CD4-positive, alpha-beta memory T cell (primary cell): Measurements from ENCODE around the gene SHH. TPM values are rescaled to one million over a fixed set of nuclear protein-coding genes. Genes with fewer than 3 reads are reported as not detected.

Experiments
- CTCF ChIA-PET: fragments of 350-600 bp; sonication (Branson Sonifier 250); formaldehyde crosslinking; loops from one replicate; lab custom pipeline; 2021; ENCODE audit warnings: inconsistent platforms; ENCODE audit not compliant: partially characterized antibody; lab: Charles Lee
- POLR2A ChIA-PET: fragments of 350-600 bp; sonication (Branson Sonifier 250); formaldehyde crosslinking; loops from one replicate; lab custom pipeline; 2021; ENCODE audit not compliant: partially characterized antibody; lab: Charles Lee
- DNase-seq, 5 donors: peaks; one replicate each; pipeline versions ENCODE4 v3.0.0 to v3.0.0-alpha.2; 2020 to 2022; ENCODE audit warnings: mixed read lengths in 1 of 5
- H3K27ac ChIP-seq: one replicate; pipeline ENCODE4 v1.7.0; 2013; ENCODE audit warnings: low read depth, low read length
- H3K27me3 ChIP-seq: 2 replicates; pipeline ENCODE4 v1.7.0; 2013; ENCODE audit warnings: mild to moderate bottlenecking, low read length, moderate library complexity; ENCODE audit not compliant: insufficient read depth
- H3K36me3 ChIP-seq: 2 replicates; pipeline ENCODE4 v1.7.0; 2013; ENCODE audit warnings: mild to moderate bottlenecking, low read length, moderate library complexity; ENCODE audit not compliant: insufficient read depth
- H3K4me1 ChIP-seq: 2 replicates; pipeline ENCODE4 v1.7.0; 2013; ENCODE audit warnings: mild to moderate bottlenecking, low read length, moderate library complexity; ENCODE audit not compliant: insufficient read depth
- H3K4me3 ChIP-seq, 2 donors: one replicate each; pipeline ENCODE4 v1.7.0; 2013; ENCODE audit warnings: low read length in 2 of 2, mild to moderate bottlenecking in 1 of 2
- H3K9me3 ChIP-seq, 2 donors: one replicate each; pipeline ENCODE4 v1.7.0; 2013; ENCODE audit warnings: low read length in 2 of 2, control low read depth in 1 of 2; ENCODE audit not compliant: control insufficient read depth in 1 of 2
- H3K27ac Mint-ChIP-seq, 7 donors: one replicate each; pipeline ENCODE4 v1.8.0; 2020 to 2021; ENCODE audit warnings: mixed read lengths in 7 of 7, mild to moderate bottlenecking in 6 of 7, inconsistent platforms in 3 of 7, moderate library complexity in 3 of 7
- H3K27me3 Mint-ChIP-seq, 2 donors: one replicate each; pipeline ENCODE4 v1.8.0; 2020 to 2021; ENCODE audit warnings: mixed read lengths in 2 of 2
- H3K36me3 Mint-ChIP-seq, 2 donors: one replicate each; pipeline ENCODE4 v1.8.0; 2020 to 2021; ENCODE audit warnings: mixed read lengths in 2 of 2, inconsistent platforms in 1 of 2, mild to moderate bottlenecking in 1 of 2
- H3K4me1 Mint-ChIP-seq, 4 donors: one replicate each; pipeline ENCODE4 v1.8.0; 2020 to 2021; ENCODE audit warnings: mixed read lengths in 4 of 4, mild to moderate bottlenecking in 1 of 4
- H3K4me3 Mint-ChIP-seq, 8 donors: one replicate each; pipeline ENCODE4 v1.8.0; 2020 to 2021; ENCODE audit warnings: mixed read lengths in 8 of 8, mild to moderate bottlenecking in 7 of 8, moderate library complexity in 6 of 8, inconsistent platforms in 3 of 8
- H3K9me3 Mint-ChIP-seq, 8 donors: one replicate each; pipeline ENCODE4 v1.8.0; 2020 to 2021; ENCODE audit warnings: mixed read lengths in 8 of 8, mild to moderate bottlenecking in 5 of 8, inconsistent platforms in 3 of 8, moderate library complexity in 1 of 8
- intact Hi-C: fragments of 100-400 bp; cut with micrococcal nuclease; formaldehyde crosslinking; loops from one replicate; pipeline ENCODE4 v1.15.1; 2023
- polyA plus RNA-seq, 2 donors: library from polyadenylated mRNA; unstranded; fragments of 300-500 nt; fragmentation: Illumina TruSeq; gene quantifications; one replicate each; pipeline ENCODE4 v1.2.3, GENCODE V29; 2021
- total RNA-seq, 2 experiments: library from RNA; stranded (reverse); gene quantifications; one replicate each; pipeline ENCODE4 v1.2.3, GENCODE V29; 2021

The SHH gene
- total and polyA plus RNA-seq, 4 experiments from 2014 or later: 0.03 TPM; not detected in 3

GRCh38 chr7:155754165-155754564 is 58.1 kb downstream of the SHH start:
- Histone ChIP-seq H3K4me1 (peaks cover 44% of the 10 kb centered on the region), H3K36me3 (peaks cover 8% of the 10 kb centered on the region), H3K4me3 (no peak overlapping the region), H3K27me3 (no peaks in the 10 kb centered on the region), H3K9me3 (no peaks in the 10 kb centered on the region), H3K27ac (no peak overlapping the region)
- DNase-seq: no peak
- Mint-ChIP-seq H3K36me3 (peaks cover 24 to 55% of the 10 kb centered on the region in 2 donors), H3K27ac (peak overlapping the region in 5 of 7 donors; percentile 52 to 75 (median 68)), H3K4me3 (no peak overlapping the region), H3K27me3 (no peaks in the 10 kb centered on the region), H3K4me1 (peaks cover 54 to 69% (median 60%) of the 10 kb centered on the region in 4 donors), H3K9me3 (no peaks in the 10 kb centered on the region)
- ChIA-PET CTCF (interaction anchor here (1.4 to 2.2 kb wide), 2 partner anchors 13 to 155 kb away, joined by 4 to 10 read pairs; no protein-coding TSS in a partner anchor), POLR2A (no interaction called here)
- intact Hi-C loops: no loop called here

- Mint-ChIP-seq H3K9me3 (no peaks in the 10 kb centered on the region), H3K27me3 (no peaks in the 10 kb centered on the region), H3K27ac (peak overlapping the region; percentile 32 to 85 (median 68)), H3K4me1 (peaks cover 56 to 75% (median 66%) of the 10 kb centered on the region in 4 donors), H3K36me3 (peaks cover 21 to 57% of the 10 kb centered on the region in 2 donors), H3K4me3 (peak overlapping the region in 4 of 8 donors; percentile 11 to 27 (median 16))
- Histone ChIP-seq H3K27me3 (no peaks in the 10 kb centered on the region), H3K36me3 (peaks cover 8% of the 10 kb centered on the region), H3K4me3 (no peak overlapping the region), H3K9me3 (no peaks in the 10 kb centered on the region), H3K27ac (no peak overlapping the region), H3K4me1 (peaks cover 50% of the 10 kb centered on the region)
- DNase-seq: no peak
- ChIA-PET POLR2A (no interaction called here), CTCF (interaction anchor here (1.4 to 2.2 kb wide), 2 partner anchors 14 to 154 kb away, joined by 4 to 10 read pairs; no protein-coding TSS in a partner anchor)
- intact Hi-C loops: no loop called here
These were observed 58.8 kb downstream of the SHH start for GRCh38 chr7:155753446-155753965.

GRCh38 chr7:155752756-155753445 is 59.4 kb downstream of the SHH start:
- intact Hi-C loops: no loop called here
- Histone ChIP-seq H3K4me3 (no peak overlapping the region), H3K4me1 (peaks cover 50% of the 10 kb centered on the region), H3K36me3 (peaks cover 8% of the 10 kb centered on the region), H3K9me3 (no peaks in the 10 kb centered on the region), H3K27ac (no peak overlapping the region), H3K27me3 (no peaks in the 10 kb centered on the region)
- H3K36me3 Mint-ChIP-seq: peaks cover 25 to 57% of the 10 kb centered on the region in 2 donors
- no peaks in the 10 kb centered on the region for H3K9me3 Mint-ChIP-seq
- no peak for DNase-seq
- ChIA-PET POLR2A (no interaction called here), CTCF (interaction anchor here (2.2 kb wide), 1 partner anchor 14 kb away, joined by 10 read pairs; no protein-coding TSS in a partner anchor)
- peak overlapping the region; percentile 1 to 85 (median 68) for H3K27ac Mint-ChIP-seq
- peaks cover 56 to 81% (median 70%) of the 10 kb centered on the region in 4 donors for H3K4me1 Mint-ChIP-seq
- peak overlapping the region in 3 of 8 donors; percentile 27 to 53 (median 28) for H3K4me3 Mint-ChIP-seq
- H3K27me3 Mint-ChIP-seq: no peaks in the 10 kb centered on the region

- Histone ChIP-seq H3K27me3 (no peaks in the 10 kb centered on the region), H3K27ac (no peak overlapping the region), H3K36me3 (peaks cover 9% of the 10 kb centered on the region), H3K4me1 (peaks cover 50% of the 10 kb centered on the region), H3K9me3 (no peaks in the 10 kb centered on the region), H3K4me3 (no peak overlapping the region)
- peaks cover 59 to 87% (median 76%) of the 10 kb centered on the region in 4 donors for H3K4me1 Mint-ChIP-seq
- no peaks in the 10 kb centered on the region for H3K27me3 Mint-ChIP-seq
- ChIA-PET POLR2A (interaction anchor here (1.2 kb wide), 1 partner anchor 13 kb away, joined by 3 read pairs; no protein-coding TSS in a partner anchor), CTCF (interaction anchor here (1.2 kb wide), 1 partner anchor 153 kb away, joined by 3 read pairs; no protein-coding TSS in a partner anchor)
- H3K9me3 Mint-ChIP-seq: no peaks in the 10 kb centered on the region
- DNase-seq: no peak
- peaks cover 18 to 61% of the 10 kb centered on the region in 2 donors for H3K36me3 Mint-ChIP-seq
- no peak overlapping the region for H3K4me3 Mint-ChIP-seq
- intact Hi-C loops: no loop called here
- H3K27ac Mint-ChIP-seq: peak overlapping the region in 4 of 7 donors; percentile 33 to 83 (median 62)
These were observed 60.9 kb downstream of the SHH start for GRCh38 chr7:155751409-155751808.

GRCh38 chr7:155750255-155751125 is 61.8 kb downstream of the SHH start:
- H3K4me1 Mint-ChIP-seq: peaks cover 61 to 95% (median 80%) of the 10 kb centered on the region in 4 donors
- CTCF ChIA-PET: interaction anchor here (0.7 to 1.2 kb wide), 2 partner anchors 18 to 152 kb away, joined by 3 read pairs; no protein-coding TSS in a partner anchor
- intact Hi-C loops: no loop called here
- Histone ChIP-seq H3K27me3 (no peaks in the 10 kb centered on the region), H3K4me1 (peaks cover 50% of the 10 kb centered on the region), H3K27ac (no peak overlapping the region), H3K36me3 (peaks cover 18% of the 10 kb centered on the region), H3K9me3 (no peaks in the 10 kb centered on the region), H3K4me3 (no peak overlapping the region)
- POLR2A ChIA-PET: interaction anchor here (1.2 kb wide), 1 partner anchor 14 kb away, joined by 3 read pairs; no protein-coding TSS in a partner anchor
- H3K27me3 Mint-ChIP-seq: no peaks in the 10 kb centered on the region
- DNase-seq: no peak
- peaks cover 15 to 67% of the 10 kb centered on the region in 2 donors for H3K36me3 Mint-ChIP-seq
- H3K27ac Mint-ChIP-seq: peak overlapping the region in 3 of 7 donors; percentile 24 to 70 (median 26)
- H3K9me3 Mint-ChIP-seq: no peaks in the 10 kb centered on the region
- H3K4me3 Mint-ChIP-seq: peak overlapping the region in 2 of 8 donors; percentile 22 to 53
